ENCODE data around the gene TTC28.

The TTC28 gene

DNA sequence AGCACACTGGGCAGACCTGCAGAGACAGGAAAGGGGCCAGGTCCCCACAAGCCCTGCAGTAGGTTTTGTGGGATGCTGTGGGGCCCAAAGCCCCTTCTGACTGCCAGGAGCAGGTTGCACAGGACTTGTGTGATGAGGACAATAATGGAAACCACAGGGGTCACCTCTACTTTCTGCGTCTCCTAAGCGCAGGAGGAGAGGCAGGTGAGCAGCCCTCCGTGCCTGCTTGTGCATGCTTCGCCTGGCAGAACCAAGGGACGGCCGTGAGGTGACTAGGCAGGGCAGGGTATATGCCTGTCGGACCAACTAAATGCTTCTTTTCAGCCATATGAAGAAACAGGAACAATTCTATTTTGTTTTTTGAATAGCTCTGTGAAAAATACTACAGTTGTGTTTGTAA lies 682.7 kb downstream of the TTC28 start:
- TF ChIP-seq ZNF664 (tag by site-specific recombination; IDR thresholded peaks at IDR 0.05), result no peak
- TF ChIP-seq HOXC10 (CRISPR knock-in tag; IDR thresholded peaks at IDR 0.05), result no peak
- no peak for TF ChIP-seq ZNF423 (tag by site-specific recombination; IDR thresholded peaks at IDR 0.05)
- TF ChIP-seq ZNF473 (tag by site-specific recombination; IDR thresholded peaks at IDR 0.05), result no peak
- TF ChIP-seq ZFP69B (tag by site-specific recombination; IDR thresholded peaks at IDR 0.05), result no peak
- TF ChIP-seq, protein P1, sequence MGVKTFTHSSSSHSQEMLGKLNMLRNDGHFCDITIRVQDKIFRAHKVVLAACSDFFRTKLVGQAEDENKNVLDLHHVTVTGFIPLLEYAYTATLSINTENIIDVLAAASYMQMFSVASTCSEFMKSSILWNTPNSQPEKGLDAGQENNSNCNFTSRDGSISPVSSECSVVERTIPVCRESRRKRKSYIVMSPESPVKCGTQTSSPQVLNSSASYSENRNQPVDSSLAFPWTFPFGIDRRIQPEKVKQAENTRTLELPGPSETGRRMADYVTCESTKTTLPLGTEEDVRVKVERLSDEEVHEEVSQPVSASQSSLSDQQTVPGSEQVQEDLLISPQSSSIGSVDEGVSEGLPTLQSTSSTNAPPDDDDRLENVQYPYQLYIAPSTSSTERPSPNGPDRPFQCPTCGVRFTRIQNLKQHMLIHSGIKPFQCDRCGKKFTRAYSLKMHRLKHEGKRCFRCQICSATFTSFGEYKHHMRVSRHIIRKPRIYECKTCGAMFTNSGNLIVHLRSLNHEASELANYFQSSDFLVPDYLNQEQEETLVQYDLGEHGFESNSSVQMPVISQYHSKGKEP (tag by site-specific recombination; IDR thresholded peaks at IDR 0.05), result no peak
- TF ChIP-seq KLF16 (tag by site-specific recombination; IDR thresholded peaks at IDR 0.05), result no peak
- TF ChIP-seq ZNF449 (tag by site-specific recombination; IDR thresholded peaks at IDR 0.05), result no peak
- TF ChIP-seq TSHZ1 (tag by site-specific recombination; IDR thresholded peaks at IDR 0.05; ENCODE audit: borderline replicate concordance), result no peak
- TF ChIP-seq ZNF175 (tag by site-specific recombination; IDR thresholded peaks at IDR 0.05), result no peak
- no peak for TF ChIP-seq ZNF785 (tag by site-specific recombination; IDR thresholded peaks at IDR 0.05)
- TF ChIP-seq GLI4 (tag by site-specific recombination; IDR thresholded peaks at IDR 0.05), result no peak
- no peak for TF ChIP-seq ZNF561 (tag by site-specific recombination; IDR thresholded peaks at IDR 0.05; ENCODE audit: borderline replicate concordance)
- TF ChIP-seq, protein P2, sequence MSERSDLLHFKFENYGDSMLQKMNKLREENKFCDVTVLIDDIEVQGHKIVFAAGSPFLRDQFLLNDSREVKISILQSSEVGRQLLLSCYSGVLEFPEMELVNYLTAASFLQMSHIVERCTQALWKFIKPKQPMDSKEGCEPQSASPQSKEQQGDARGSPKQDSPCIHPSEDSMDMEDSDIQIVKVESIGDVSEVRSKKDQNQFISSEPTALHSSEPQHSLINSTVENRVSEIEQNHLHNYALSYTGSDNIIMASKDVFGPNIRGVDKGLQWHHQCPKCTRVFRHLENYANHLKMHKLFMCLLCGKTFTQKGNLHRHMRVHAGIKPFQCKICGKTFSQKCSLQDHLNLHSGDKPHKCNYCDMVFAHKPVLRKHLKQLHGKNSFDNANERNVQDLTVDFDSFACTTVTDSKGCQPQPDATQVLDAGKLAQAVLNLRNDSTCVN (tag by site-specific recombination; optimal IDR thresholded peaks at IDR 0.05), result no peak
- ChIA-PET CTCF (interaction anchor here (0.6 to 2.2 kb wide), 3 partner anchors 110 to 1181 kb away, joined by 3 to 5 read pairs (median 3); no protein-coding TSS in a partner anchor), POLR2A (no interaction called here)
- Histone ChIP-seq H3K9me3 (ENCODE audit: control insufficient read depth, insufficient read depth, low read depth, low read length) (no peaks in the 10 kb centered on the region), H3K4me1 (ENCODE audit: control insufficient read depth, insufficient read depth, low read length) (no peaks in the 10 kb centered on the region), H3K27ac (ENCODE audit: extremely low read depth, low read depth, low read length) (no peak overlapping the region), H3K36me3 (ENCODE audit: control insufficient read depth in 2 of 2, insufficient read depth in 1 of 2, low read length in 2 of 2) (peaks cover 0 to 42% of the 10 kb centered on the region in 2 experiments; a peak in 1 of 3 replicates), H3K4me3 (ENCODE audit: low read depth, low read length) (no peak overlapping the region)

DNA sequence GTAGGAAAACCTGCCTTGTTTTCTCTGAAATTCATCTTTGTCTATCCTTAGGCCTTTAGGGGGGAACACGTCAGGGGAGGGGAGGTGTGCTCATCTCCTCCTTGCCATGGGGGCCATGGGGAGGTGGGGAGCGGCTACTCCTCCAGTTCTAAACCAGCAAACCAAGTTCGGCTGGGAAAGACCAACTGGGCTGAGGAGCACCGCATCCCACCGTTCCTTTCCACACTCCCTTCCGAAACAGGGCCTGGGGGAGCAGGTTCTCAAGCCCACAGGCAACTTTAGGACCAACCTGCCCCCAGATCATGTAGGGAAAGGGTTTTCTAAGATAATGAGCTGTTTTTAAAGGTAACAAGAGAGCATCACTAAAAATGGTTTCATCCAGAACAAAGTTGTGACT lies 683.1 kb downstream of the TTC28 start:
- H3K4me1 ChIP-seq (ENCODE audit: control insufficient read depth, insufficient read depth, low read length), result no peaks in the 10 kb centered on the region
- H3K27ac ChIP-seq (ENCODE audit: extremely low read depth, low read depth, low read length), result no peak overlapping the region
- TF ChIP-seq, protein P3, sequence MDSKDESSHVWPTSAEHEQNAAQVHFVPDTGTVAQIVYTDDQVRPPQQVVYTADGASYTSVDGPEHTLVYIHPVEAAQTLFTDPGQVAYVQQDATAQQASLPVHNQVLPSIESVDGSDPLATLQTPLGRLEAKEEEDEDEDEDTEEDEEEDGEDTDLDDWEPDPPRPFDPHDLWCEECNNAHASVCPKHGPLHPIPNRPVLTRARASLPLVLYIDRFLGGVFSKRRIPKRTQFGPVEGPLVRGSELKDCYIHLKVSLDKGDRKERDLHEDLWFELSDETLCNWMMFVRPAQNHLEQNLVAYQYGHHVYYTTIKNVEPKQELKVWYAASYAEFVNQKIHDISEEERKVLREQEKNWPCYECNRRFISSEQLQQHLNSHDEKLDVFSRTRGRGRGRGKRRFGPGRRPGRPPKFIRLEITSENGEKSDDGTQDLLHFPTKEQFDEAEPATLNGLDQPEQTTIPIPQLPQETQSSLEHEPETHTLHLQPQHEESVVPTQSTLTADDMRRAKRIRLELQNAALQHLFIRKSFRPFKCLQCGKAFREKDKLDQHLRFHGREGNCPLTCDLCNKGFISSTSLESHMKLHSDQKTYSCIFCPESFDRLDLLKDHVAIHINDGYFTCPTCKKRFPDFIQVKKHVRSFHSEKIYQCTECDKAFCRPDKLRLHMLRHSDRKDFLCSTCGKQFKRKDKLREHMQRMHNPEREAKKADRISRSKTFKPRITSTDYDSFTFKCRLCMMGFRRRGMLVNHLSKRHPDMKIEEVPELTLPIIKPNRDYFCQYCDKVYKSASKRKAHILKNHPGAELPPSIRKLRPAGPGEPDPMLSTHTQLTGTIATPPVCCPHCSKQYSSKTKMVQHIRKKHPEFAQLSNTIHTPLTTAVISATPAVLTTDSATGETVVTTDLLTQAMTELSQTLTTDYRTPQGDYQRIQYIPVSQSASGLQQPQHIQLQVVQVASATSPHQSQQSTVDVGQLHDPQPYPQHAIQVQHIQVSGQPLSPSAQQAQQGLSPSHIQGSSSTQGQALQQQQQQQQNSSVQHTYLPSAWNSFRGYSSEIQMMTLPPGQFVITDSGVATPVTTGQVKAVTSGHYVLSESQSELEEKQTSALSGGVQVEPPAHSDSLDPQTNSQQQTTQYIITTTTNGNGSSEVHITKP (tag by site-specific recombination; IDR thresholded peaks at IDR 0.05), result peak; percentile 35; the same call in 1 of the 2 replicates
- TF ChIP-seq, protein P4, sequence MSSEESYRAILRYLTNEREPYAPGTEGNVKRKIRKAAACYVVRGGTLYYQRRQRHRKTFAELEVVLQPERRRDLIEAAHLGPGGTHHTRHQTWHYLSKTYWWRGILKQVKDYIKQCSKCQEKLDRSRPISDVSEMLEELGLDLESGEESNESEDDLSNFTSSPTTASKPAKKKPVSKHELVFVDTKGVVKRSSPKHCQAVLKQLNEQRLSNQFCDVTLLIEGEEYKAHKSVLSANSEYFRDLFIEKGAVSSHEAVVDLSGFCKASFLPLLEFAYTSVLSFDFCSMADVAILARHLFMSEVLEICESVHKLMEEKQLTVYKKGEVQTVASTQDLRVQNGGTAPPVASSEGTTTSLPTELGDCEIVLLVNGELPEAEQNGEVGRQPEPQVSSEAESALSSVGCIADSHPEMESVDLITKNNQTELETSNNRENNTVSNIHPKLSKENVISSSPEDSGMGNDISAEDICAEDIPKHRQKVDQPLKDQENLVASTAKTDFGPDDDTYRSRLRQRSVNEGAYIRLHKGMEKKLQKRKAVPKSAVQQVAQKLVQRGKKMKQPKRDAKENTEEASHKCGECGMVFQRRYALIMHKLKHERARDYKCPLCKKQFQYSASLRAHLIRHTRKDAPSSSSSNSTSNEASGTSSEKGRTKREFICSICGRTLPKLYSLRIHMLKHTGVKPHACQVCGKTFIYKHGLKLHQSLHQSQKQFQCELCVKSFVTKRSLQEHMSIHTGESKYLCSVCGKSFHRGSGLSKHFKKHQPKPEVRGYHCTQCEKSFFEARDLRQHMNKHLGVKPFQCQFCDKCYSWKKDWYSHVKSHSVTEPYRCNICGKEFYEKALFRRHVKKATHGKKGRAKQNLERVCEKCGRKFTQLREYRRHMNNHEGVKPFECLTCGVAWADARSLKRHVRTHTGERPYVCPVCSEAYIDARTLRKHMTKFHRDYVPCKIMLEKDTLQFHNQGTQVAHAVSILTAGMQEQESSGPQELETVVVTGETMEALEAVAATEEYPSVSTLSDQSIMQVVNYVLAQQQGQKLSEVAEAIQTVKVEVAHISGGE (tag by site-specific recombination; conservative IDR thresholded peaks at IDR 0.05; ENCODE audit: low read depth), result no peak
- no peak for TF ChIP-seq KLF16 (tag by site-specific recombination; IDR thresholded peaks at IDR 0.05)
- TF ChIP-seq GLIS1 (tag by site-specific recombination; IDR thresholded peaks at IDR 0.05), result no peak
- no peak for TF ChIP-seq ZNF707 (tag by site-specific recombination; IDR thresholded peaks at IDR 0.05)
- TF ChIP-seq ZNF776 (tag by site-specific recombination; IDR thresholded peaks at IDR 0.05; ENCODE audit: borderline replicate concordance), result no peak
- no peak for TF ChIP-seq ZNF837 (tag by site-specific recombination; IDR thresholded peaks at IDR 0.05)
- H3K4me3 ChIP-seq (ENCODE audit: low read depth, low read length), result no peak overlapping the region
- no peaks in the 10 kb centered on the region for H3K9me3 ChIP-seq (ENCODE audit: control insufficient read depth, insufficient read depth, low read depth, low read length)
- H3K36me3 ChIP-seq (ENCODE audit: control insufficient read depth in 2 of 2, insufficient read depth in 1 of 2, low read length in 2 of 2), result peaks cover 0 to 45% of the 10 kb centered on the region in 2 experiments; a peak in 1 of 3 replicates
- CTCF ChIA-PET, result interaction anchor here (2.2 kb wide), 1 partner anchor 110 kb away, joined by 5 read pairs; no protein-coding TSS in a partner anchor
- POLR2A ChIA-PET, result no interaction called here

Data from HEK293 (cell line).